Neural progenitor cell (in vitro differentiated cells): ENCODE results near the gene ABCC8. TPM values are rescaled to one million over a fixed set of nuclear protein-coding genes. Genes with fewer than 3 reads are reported as not detected.

ENCODE experiments used
- DNase-seq: peaks from one replicate; pipeline ENCODE4 v3.0.0-alpha.2; 2016; ENCODE audit warnings: low spot score
- H2AFZ ChIP-seq: fragments of 200-600 bp; sonication (generic); replicated peaks from 2 replicates; pipeline ENCODE4 v1.6.1; 2016; ENCODE audit warnings: antibody characterized with exemption
- H3F3A ChIP-seq: fragments of 200-600 bp; sonication (generic); 2 replicates; pipeline ENCODE4 v1.6.1; 2016; ENCODE audit warnings: antibody characterized with exemption, low read depth
- H3K27ac ChIP-seq: fragments of 200-600 bp; sonication (generic); 2 replicates; pipeline ENCODE4 v1.5.1; 2016; ENCODE audit warnings: mild to moderate bottlenecking
- H3K27me3 ChIP-seq: fragments of 200-600 bp; sonication (generic); 2 replicates; pipeline ENCODE4 v1.6.1; 2016; ENCODE audit warnings: mild to moderate bottlenecking, moderate library complexity
- H3K36me3 ChIP-seq: fragments of 200-600 bp; sonication (generic); 2 replicates; pipeline ENCODE4 v1.5.1; 2016
- H3K4me1 ChIP-seq: fragments of 200-600 bp; sonication (generic); 2 replicates; pipeline ENCODE4 v1.6.1; 2016; ENCODE audit warnings: mixed run types
- H3K4me2 ChIP-seq: fragments of 200-600 bp; sonication (generic); 2 replicates; pipeline ENCODE4 v1.6.1; 2016
- H3K4me3 ChIP-seq: fragments of 200-600 bp; sonication (generic); 2 replicates; pipeline ENCODE4 v1.5.1; 2016
- H3K79me2 ChIP-seq: fragments of 200-600 bp; sonication (generic); 2 replicates; pipeline ENCODE4 v1.6.1; 2016; ENCODE audit warnings: low read depth
- H3K9ac ChIP-seq: fragments of 200-600 bp; sonication (generic); 2 replicates; pipeline ENCODE4 v1.6.1; 2016
- H3K9me3 ChIP-seq: fragments of 200-600 bp; sonication (generic); 2 replicates; pipeline ENCODE4 v1.5.1; 2016; ENCODE audit warnings: low read depth
- H4K20me1 ChIP-seq: fragments of 200-600 bp; sonication (generic); 2 replicates; pipeline ENCODE4 v1.6.1; 2016; ENCODE audit warnings: low read depth
- H3K27ac Mint-ChIP-seq: 3 replicates; pipeline ENCODE4 v1.8.0; 2021; ENCODE audit warnings: mixed read lengths
- H3K27me3 Mint-ChIP-seq: 2 replicates; pipeline ENCODE4 v1.8.0; 2022; ENCODE audit warnings: low read depth, mild to moderate bottlenecking, inconsistent platforms, moderate library complexity, mixed read lengths; ENCODE audit not compliant: insufficient read depth
- H3K36me3 Mint-ChIP-seq: 3 replicates; pipeline ENCODE4 v1.8.0; 2021; ENCODE audit warnings: mixed read lengths
- H3K4me1 Mint-ChIP-seq: 3 replicates; pipeline ENCODE4 v1.8.0; 2021; ENCODE audit warnings: mixed read lengths
- H3K4me3 Mint-ChIP-seq: 3 replicates; pipeline ENCODE4 v1.8.0; 2021; ENCODE audit warnings: mild to moderate bottlenecking, moderate library complexity, mixed read lengths
- H3K9me3 Mint-ChIP-seq: 3 replicates; pipeline ENCODE4 v1.8.0; 2020; ENCODE audit warnings: mixed read lengths
- EZH2 ChIP-seq: fragments of 200-600 bp; sonication (generic); IDR thresholded peaks from 2 replicates; pipeline ENCODE4 v1.6.1; 2017; ENCODE audit warnings: antibody characterized with exemption, mild to moderate bottlenecking, moderate library complexity
- EZH2phosphoT487 ChIP-seq: fragments of 200-600 bp; sonication (generic); IDR thresholded peaks from 2 replicates; pipeline ENCODE4 v1.6.1; 2017; ENCODE audit warnings: antibody characterized with exemption
- total RNA-seq: library from RNA; depleted of rRNA; stranded (reverse); fragments of >200 nt; gene quantifications from 2 replicates; pipeline ENCODE4 v1.2.3, GENCODE V29; 2015; ENCODE audit warnings: low replicate concordance
- TF ChIP-seq, protein P1 (sequence below): fragments of 200-600 bp; sonication (generic); IDR thresholded peaks from 2 replicates; pipeline ENCODE4 v1.5.1; 2017; ENCODE audit warnings: antibody characterized with exemption, mild to moderate bottlenecking

The ABCC8 gene
- total RNA-seq, 1 donor from 2014 or later: 0.32 TPM

- H3K27ac Mint-ChIP-seq: no peak overlapping the region
- no peak overlapping the region for H3K4me3 ChIP-seq
- no peaks in the 10 kb centered on the region for H3K79me2 ChIP-seq
- H3F3A ChIP-seq: no peaks in the 10 kb centered on the region
- H3K27ac ChIP-seq: no peak overlapping the region
- H3K36me3 ChIP-seq: no peaks in the 10 kb centered on the region
- no peaks in the 10 kb centered on the region for H4K20me1 ChIP-seq
- DNase-seq: no peak
- H3K36me3 Mint-ChIP-seq: peaks cover 2% of the 10 kb centered on the region
- TF ChIP-seq EZH2phosphoT487: no peak
- TF ChIP-seq EZH2: no peak
- TF ChIP-seq, protein P1, sequence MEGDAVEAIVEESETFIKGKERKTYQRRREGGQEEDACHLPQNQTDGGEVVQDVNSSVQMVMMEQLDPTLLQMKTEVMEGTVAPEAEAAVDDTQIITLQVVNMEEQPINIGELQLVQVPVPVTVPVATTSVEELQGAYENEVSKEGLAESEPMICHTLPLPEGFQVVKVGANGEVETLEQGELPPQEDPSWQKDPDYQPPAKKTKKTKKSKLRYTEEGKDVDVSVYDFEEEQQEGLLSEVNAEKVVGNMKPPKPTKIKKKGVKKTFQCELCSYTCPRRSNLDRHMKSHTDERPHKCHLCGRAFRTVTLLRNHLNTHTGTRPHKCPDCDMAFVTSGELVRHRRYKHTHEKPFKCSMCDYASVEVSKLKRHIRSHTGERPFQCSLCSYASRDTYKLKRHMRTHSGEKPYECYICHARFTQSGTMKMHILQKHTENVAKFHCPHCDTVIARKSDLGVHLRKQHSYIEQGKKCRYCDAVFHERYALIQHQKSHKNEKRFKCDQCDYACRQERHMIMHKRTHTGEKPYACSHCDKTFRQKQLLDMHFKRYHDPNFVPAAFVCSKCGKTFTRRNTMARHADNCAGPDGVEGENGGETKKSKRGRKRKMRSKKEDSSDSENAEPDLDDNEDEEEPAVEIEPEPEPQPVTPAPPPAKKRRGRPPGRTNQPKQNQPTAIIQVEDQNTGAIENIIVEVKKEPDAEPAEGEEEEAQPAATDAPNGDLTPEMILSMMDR: no peak
- H3K27me3 Mint-ChIP-seq: peaks cover 8% of the 10 kb centered on the region
- no peaks in the 10 kb centered on the region for H3K9me3 Mint-ChIP-seq
- H3K4me3 Mint-ChIP-seq: no peak overlapping the region
- no peaks in the 10 kb centered on the region for H3K9me3 ChIP-seq
- no peaks in the 10 kb centered on the region for H3K27me3 ChIP-seq
- no peak overlapping the region for H2AFZ ChIP-seq
- no peaks in the 10 kb centered on the region for H3K4me1 Mint-ChIP-seq
- no peak overlapping the region for H3K9ac ChIP-seq
- H3K4me1 ChIP-seq: peaks cover 1% of the 10 kb centered on the region
- H3K4me2 ChIP-seq: no peak overlapping the region
Measured at GRCh38 chr11:17462940-17463339, 13.7 kb downstream of the ABCC8 start.

GRCh38 chr11:17460406-17460805, 16.2 kb downstream of the ABCC8 start:
- H3K36me3 ChIP-seq: no peaks in the 10 kb centered on the region
- H3K27ac Mint-ChIP-seq: no peak overlapping the region
- no peaks in the 10 kb centered on the region for H3K79me2 ChIP-seq
- H3K36me3 Mint-ChIP-seq: peaks cover 2% of the 10 kb centered on the region
- TF ChIP-seq, protein P1: no peak
- no peak for TF ChIP-seq EZH2phosphoT487
- TF ChIP-seq EZH2: no peak
- no peaks in the 10 kb centered on the region for H3K9me3 ChIP-seq
- H3K4me1 ChIP-seq: peaks cover 8% of the 10 kb centered on the region
- H3K4me3 Mint-ChIP-seq: no peak overlapping the region
- no peaks in the 10 kb centered on the region for H3K4me1 Mint-ChIP-seq
- DNase-seq: no peak
- peaks cover 8% of the 10 kb centered on the region for H3K27me3 Mint-ChIP-seq
- H3K27ac ChIP-seq: no peak overlapping the region
- no peak overlapping the region for H3K9ac ChIP-seq
- H3K4me2 ChIP-seq: no peak overlapping the region
- no peaks in the 10 kb centered on the region for H4K20me1 ChIP-seq
- H3K27me3 ChIP-seq: no peaks in the 10 kb centered on the region
- no peak overlapping the region for H3K4me3 ChIP-seq
- H3F3A ChIP-seq: no peaks in the 10 kb centered on the region
- H3K9me3 Mint-ChIP-seq: no peaks in the 10 kb centered on the region
- no peak overlapping the region for H2AFZ ChIP-seq

GRCh38 chr11:17459236-17459896, 17.3 kb downstream of the ABCC8 start:
- Histone ChIP-seq H3K4me1 (peaks cover 8% of the 10 kb centered on the region), H4K20me1 (no peaks in the 10 kb centered on the region), H3K4me2 (no peak overlapping the region), H3K36me3 (no peaks in the 10 kb centered on the region), H3K9ac (no peak overlapping the region), H2AFZ (no peak overlapping the region), H3K27ac (no peak overlapping the region), H3F3A (no peaks in the 10 kb centered on the region), H3K27me3 (no peaks in the 10 kb centered on the region), H3K79me2 (no peaks in the 10 kb centered on the region), H3K4me3 (no peak overlapping the region), H3K9me3 (no peaks in the 10 kb centered on the region)
- no peak for TF ChIP-seq EZH2
- TF ChIP-seq, protein P1: no peak
- TF ChIP-seq EZH2phosphoT487: no peak
- peaks cover 8% of the 10 kb centered on the region for H3K27me3 Mint-ChIP-seq
- no peaks in the 10 kb centered on the region for H3K4me1 Mint-ChIP-seq
- H3K27ac Mint-ChIP-seq: no peak overlapping the region
- DNase-seq: no peak
- no peaks in the 10 kb centered on the region for H3K9me3 Mint-ChIP-seq
- H3K36me3 Mint-ChIP-seq: peaks cover 2% of the 10 kb centered on the region
- H3K4me3 Mint-ChIP-seq: no peak overlapping the region
